Posterior cingulate gyrus (tissue), 11 donors: ENCODE measurements around the gene MCUR1.

Source experiments
- DNase-seq, 10 donors: peaks; one replicate each; pipeline versions ENCODE4 v3.0.0 to v3.0.0-alpha.2; 2020 to 2021; ENCODE audit warnings: mixed read lengths in 3 of 10
- intact Hi-C: fragments of 100-400 bp; cut with DNase I; formaldehyde crosslinking; loops from one replicate; pipeline ENCODE4 v1.15.1; 2023

The MCUR1 gene

DNA sequence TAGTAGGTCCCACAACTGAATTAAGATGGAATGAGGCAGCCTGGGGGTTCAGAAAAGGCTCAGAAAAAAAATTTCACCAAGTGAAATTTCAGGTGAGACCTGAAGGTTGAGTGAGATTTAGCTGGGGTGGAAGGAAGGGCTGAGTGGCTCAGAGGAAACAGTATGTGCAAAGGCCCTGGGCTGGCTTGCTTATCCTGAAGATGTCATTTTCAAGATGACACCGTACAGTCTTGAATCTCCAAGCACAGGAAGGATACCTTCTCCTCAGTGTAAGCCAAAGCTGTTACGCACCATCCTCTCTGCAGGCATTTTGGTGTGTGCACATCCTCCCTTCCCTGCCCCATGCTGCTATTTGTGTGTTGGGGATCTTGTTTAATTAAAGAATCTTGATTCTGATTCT lies 59.7 kb downstream of the MCUR1 start:
- no peak for DNase-seq
- intact Hi-C loops = no loop called here

DNA sequence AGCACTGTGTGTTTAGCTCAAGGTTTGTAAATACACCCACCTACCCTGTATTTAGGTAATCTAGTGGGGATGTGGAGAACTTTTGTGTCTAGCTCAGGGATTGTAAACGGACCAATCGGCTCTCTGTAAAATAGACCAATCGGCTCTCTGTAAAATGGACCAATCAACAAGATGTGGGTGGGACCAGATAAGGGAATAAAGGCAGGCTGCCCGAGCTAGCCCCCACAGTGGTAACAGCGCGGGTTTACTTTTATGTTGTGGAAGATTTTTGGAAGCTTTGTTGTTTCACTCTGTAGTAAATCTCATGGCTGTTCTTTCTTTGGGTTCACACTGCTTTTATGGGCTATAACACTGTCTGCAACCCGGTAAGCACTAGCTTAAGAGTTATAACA lies 70.6 kb downstream of the MCUR1 start:
- intact Hi-C loops = no loop called here

GRCh38 chr6:13742961-13743735 lies 71.2 kb downstream of the MCUR1 start:
- intact Hi-C loops = no loop called here
- DNase-seq = no peak

More for the DNA sequence above, 70.6 kb downstream of the MCUR1 start:
- DNase-seq = no peak

GRCh38 chr6:13741365-13741764 lies 73.0 kb downstream of the MCUR1 start:
- intact Hi-C loops = no loop called here

More at GRCh38 chr6:13741365-13741764, 73.0 kb downstream of the MCUR1 start:
- DNase-seq = peak in 7 of 10 donors; percentile 39 to 93 (median 57)
